ACC112 (cell line): Measurements from ENCODE around the gene EMC9.
A peak's percentile ranks its signal among the peaks of the same experiment; 100 is the strongest.

Experiments
- H2AFZ ChIP-seq: fragments of 200-600 bp; sonication (generic); one replicate; pipeline ENCODE4 v1.6.0; 2017; ENCODE audit warnings: antibody characterized with exemption, low read length; ENCODE audit not compliant: unreplicated experiment
- H3K27ac ChIP-seq: fragments of 200-600 bp; sonication (generic); 2 replicates; pipeline ENCODE4 v1.5.1; 2014; ENCODE audit warnings: low read depth, mild to moderate bottlenecking, antibody characterized with exemption, low read length, moderate library complexity
- H3K27me3 ChIP-seq: fragments of 200-600 bp; sonication (generic); 2 replicates; pipeline ENCODE4 v1.6.1; 2014; ENCODE audit warnings: mild to moderate bottlenecking, antibody characterized with exemption, low read length, moderate library complexity, mixed read lengths; ENCODE audit not compliant: insufficient read depth
- H3K36me3 ChIP-seq: fragments of 200-600 bp; sonication (generic); 2 replicates; pipeline ENCODE4 v1.6.1; 2016; ENCODE audit warnings: mild to moderate bottlenecking, antibody characterized with exemption, low read length, moderate library complexity, mixed read lengths; ENCODE audit not compliant: insufficient read depth
- H3K4me1 ChIP-seq: fragments of 200-600 bp; sonication (generic); one replicate; pipeline ENCODE4 v1.6.1; 2016; ENCODE audit warnings: low read length, mixed read lengths; ENCODE audit not compliant: insufficient read depth, unreplicated experiment, control insufficient read depth
- H3K4me3 ChIP-seq: fragments of 200-600 bp; sonication (generic); 2 replicates; pipeline ENCODE4 v1.5.1; 2014; ENCODE audit warnings: mild to moderate bottlenecking, low read depth, low read length
- H3K79me2 ChIP-seq: fragments of 200-600 bp; sonication (generic); one replicate; pipeline ENCODE4 v1.6.0; 2016; ENCODE audit warnings: low read length; ENCODE audit not compliant: control insufficient read depth, unreplicated experiment, insufficient read depth

EMC9 gene

DNA sequence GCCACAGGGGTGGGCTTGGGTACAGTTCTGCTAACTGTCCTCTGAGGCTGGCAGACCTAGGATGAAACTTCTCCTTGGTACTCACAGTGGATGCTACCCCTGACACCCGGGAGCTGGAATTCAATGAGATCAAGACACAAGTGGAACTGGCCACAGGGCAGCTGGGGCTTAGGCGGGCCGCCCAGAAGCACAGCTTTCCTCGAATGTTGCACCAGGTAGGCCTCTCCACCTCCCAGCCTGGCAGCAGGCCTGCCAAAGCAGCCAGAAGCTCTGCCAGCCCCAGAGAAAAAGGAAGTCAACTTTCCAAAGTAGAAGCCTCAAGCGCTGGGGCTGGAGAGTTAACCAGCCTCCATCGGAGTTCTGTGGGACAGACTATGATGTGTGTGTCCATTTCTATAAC lies 24.2 kb downstream of the EMC9 start:
- Histone ChIP-seq H3K4me1 (peaks cover 6% of the 10 kb centered on the region), H3K4me3 (no peak overlapping the region), H3K36me3 (no peaks in the 10 kb centered on the region; the same call in 1 of the 2 replicates), H2AFZ (no peak overlapping the region), H3K79me2 (no peaks in the 10 kb centered on the region), H3K27ac (no peak overlapping the region), H3K27me3 (no peaks in the 10 kb centered on the region)

DNA sequence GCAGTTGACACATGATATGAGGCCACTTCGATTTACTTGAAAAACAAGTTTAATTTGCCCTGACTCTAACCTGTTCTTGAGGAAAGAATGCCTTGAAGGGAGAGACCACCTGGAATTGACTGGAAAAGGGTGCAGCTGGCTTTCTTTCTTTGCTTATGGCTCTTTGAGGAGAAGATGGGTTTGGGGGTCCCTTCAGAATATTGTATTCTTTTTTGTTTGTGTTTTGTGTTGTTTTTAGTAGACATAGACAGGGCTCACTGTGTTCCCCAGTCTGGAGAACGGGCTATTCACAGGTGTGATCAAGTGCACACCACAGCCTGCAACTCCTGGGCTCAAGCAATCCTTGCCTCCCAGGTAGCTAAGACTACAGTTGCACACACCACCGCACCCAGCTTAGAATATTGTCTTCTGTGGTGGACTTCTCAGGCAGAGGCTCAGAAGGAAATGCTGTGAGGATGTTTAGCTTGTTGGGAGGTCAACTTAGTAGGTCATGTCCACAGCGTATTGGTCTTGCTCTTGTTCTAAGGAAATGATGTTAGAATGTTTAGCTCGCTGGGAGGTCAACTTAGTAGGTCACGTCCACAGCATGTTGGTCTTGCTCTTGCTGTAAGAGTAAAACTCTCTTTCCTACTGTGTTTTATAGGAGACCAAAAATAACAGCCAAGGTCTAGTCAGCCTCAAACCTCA lies 25.1 kb downstream of the EMC9 start:
- Histone ChIP-seq H3K4me3 (peak overlapping the region; percentile 91; the same call in 1 of the 2 replicates), H3K36me3 (no peaks in the 10 kb centered on the region; the same call in 1 of the 2 replicates)

DNA sequence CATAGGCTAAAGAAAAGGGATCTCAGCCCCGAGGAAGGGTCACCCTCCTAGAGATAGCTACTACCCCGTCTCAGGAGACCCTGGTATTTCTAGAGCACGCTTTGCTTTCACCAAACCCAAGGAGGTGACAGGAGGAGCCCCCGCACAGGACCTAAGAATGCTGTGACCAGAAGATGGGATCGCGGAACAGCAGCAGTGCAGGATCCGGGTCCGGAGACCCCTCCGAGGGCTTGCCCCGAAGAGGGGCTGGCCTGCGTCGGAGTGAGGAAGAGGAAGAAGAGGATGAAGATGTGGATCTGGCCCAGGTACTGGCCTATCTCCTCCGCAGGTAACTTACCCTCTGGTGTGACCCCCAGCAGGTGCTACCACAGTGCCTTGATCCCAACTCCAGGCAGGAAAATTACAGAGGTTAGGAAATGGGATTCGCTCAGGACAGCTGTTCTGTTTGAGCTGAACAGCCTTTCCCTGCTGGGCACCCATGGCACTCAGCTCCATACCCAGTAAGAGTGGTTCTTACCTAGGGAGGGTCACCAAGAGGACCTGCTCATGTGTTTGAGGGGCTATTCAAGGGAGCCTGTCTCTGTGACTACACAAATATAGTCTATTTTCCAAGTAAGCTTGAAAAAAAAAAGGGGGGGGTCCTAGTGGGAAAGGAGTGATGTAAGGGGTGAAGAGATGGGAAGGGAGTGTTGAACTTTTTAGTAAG lies 25.8 kb downstream of the EMC9 start:
- no peaks in the 10 kb centered on the region; the same call in 1 of the 2 replicates for H3K36me3 ChIP-seq
- H3K79me2 ChIP-seq: no peaks in the 10 kb centered on the region
- no peaks in the 10 kb centered on the region for H3K27me3 ChIP-seq
- peaks cover 6% of the 10 kb centered on the region for H3K4me1 ChIP-seq
- H2AFZ ChIP-seq: peak overlapping the region; percentile 91
- H3K4me3 ChIP-seq: peak overlapping the region; percentile 91
- no peak overlapping the region for H3K27ac ChIP-seq

More for the DNA sequence above, 25.1 kb downstream of the EMC9 start:
- Histone ChIP-seq H3K4me1 (peaks cover 6% of the 10 kb centered on the region), H3K27me3 (no peaks in the 10 kb centered on the region), H2AFZ (no peak overlapping the region), H3K27ac (no peak overlapping the region), H3K79me2 (no peaks in the 10 kb centered on the region)

DNA sequence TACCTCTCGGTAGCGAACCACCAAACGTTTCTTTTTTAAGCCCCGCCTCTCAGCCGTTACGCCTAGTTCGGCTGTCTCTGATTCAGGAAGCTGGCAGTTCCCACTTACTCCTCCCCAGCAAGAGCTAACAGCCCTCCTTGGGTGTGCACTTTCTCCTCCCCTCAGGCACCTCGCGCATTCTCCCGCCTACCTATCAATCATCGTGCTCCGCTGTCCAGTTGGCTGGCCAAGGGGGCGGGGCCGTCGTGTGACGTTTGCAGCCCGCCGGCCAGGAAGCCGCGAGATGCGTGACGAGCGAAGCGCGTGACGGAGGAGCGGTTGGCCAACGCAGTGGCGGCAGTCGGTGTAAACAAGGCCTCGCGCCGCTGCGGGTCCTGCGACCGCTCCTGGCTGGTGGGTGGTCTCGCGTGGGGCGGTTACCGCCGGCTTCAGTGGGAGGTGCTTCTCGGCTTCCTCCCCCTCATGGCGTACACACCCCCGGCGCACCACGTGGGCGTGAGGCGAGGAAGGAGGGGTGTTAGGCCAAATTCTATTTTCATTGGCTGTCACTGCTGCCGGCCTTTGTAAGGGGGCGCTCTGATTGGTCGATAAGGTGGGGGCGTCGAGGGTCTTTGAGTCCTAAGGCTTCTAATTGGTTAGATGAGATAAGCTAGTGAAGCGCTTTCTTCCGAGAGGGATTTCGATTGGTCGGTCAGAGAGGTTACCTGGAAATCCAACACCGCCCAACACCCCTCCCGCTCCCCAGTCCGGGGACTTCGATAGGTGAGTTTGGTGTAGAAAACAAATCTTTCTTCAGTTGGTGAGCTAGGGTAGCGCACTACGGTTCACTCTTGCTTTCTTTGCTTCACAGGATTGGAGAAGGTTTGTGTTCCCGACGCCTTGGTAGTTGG lies 26.6 kb downstream of the EMC9 start, which contains the start of the genes DCAF11 and NRL:
DCAF11 (plus strand) TSS at position 246 of the 890 bp plus-strand sequence. CDS start 818 bp downstream, outside the sequence.
NRL (minus strand) TSS at position 418 of the 890 bp plus-strand sequence. CDS start 32,101 bp downstream, outside the sequence.
- Histone ChIP-seq H3K79me2 (no peaks in the 10 kb centered on the region), H3K27me3 (no peaks in the 10 kb centered on the region), H3K36me3 (no peaks in the 10 kb centered on the region; the same call in 1 of the 2 replicates), H3K27ac (peak within 1 kb of the TSS; percentile 89), H3K4me3 (peak within 1 kb of the TSS; percentile 91), H3K4me1 (peaks cover 6% of the 10 kb centered on the region), H2AFZ (peak within 1 kb of the TSS; percentile 91)

DNA sequence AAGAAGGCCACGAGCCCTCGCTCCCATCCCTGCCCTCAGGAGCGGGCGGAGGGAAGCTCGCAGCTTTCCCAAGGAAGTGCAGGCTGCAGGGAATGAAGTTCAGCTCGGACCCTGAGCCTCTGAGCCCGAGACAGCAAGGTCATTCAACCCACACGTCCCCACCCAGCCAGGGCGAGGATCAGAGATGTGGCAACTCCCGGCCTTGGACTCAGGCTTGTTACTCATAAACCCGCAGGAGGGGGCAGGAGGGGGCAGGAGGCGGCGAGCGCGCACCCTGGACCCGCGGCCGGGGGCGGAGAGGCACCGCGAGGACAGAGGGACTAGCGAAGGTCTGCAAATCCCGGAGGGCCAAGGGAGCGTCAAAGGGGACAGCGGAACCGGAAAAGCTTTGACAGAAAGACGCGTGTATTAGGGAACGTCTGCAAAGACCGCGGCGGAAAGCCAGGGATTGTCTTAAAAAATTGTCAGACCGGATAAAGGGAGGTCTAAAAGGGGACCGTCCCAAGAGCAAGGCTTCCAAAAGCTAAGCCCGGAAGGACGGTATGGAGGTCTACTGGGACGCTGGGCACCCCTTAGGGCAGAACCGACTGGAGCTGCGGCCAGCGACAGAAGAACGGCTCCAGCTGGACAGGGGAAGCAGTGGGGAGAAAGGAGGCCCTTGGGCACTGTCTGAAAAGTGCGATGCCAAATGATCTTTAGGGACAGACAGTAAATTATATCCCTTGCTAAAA lies 27.4 kb downstream of the EMC9 start:
- H2AFZ ChIP-seq: peak overlapping the region; percentile 55
- H3K36me3 ChIP-seq: no peaks in the 10 kb centered on the region; the same call in 1 of the 2 replicates
- H3K79me2 ChIP-seq: no peaks in the 10 kb centered on the region
- H3K27ac ChIP-seq: peak overlapping the region; percentile 89
- peak overlapping the region; percentile 91 for H3K4me3 ChIP-seq
- no peaks in the 10 kb centered on the region for H3K27me3 ChIP-seq
- H3K4me1 ChIP-seq: peaks cover 6% of the 10 kb centered on the region

DNA sequence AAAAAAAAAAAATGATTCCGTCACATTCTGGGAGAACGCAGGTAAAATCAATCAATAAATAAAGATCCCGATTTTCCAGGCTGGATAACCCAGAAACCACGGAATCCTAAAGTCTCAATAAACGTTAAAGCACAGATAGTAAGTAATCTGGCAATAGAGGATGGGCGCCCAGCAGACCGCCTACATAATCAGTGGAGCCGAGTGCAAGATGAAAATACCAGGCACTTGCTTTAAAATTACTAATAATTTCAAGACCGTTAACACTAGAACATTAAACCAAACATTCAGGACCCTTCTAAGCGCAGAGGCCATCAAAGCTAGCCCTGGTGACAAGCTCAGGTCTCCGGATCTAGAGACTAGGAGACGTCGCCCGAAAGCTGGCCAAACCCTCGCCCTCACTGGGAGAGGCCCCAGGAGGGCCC lies 28.0 kb downstream of the EMC9 start:
- Histone ChIP-seq H3K4me3 (peak overlapping the region; percentile 91), H3K27ac (peak overlapping the region; percentile 89), H3K79me2 (no peaks in the 10 kb centered on the region), H3K36me3 (no peaks in the 10 kb centered on the region; the same call in 1 of the 2 replicates), H3K4me1 (peaks cover 6% of the 10 kb centered on the region), H2AFZ (peak overlapping the region; percentile 55), H3K27me3 (no peaks in the 10 kb centered on the region)

DNA sequence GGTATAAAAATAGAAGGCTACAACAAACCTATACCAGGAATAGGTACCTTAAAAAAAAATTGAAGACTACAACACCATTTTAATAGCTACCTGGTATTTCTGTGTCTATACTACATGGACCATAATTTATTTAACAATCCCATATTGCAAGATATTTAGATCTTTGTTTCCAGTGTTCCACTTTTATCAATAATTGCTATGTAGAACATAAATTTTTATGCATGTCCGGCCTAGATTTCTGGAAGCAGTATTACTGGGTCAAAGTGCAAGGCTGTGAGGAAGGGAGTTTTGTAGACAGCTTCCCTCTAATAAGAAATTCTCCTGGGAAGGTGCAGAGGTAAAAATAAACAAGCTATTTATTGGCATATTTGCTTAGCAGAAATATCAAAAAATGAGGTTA lies 30.9 kb downstream of the EMC9 start:
- Histone ChIP-seq H3K27me3 (no peaks in the 10 kb centered on the region), H3K4me3 (no peak overlapping the region), H2AFZ (no peak overlapping the region), H3K4me1 (peaks cover 11% of the 10 kb centered on the region), H3K27ac (no peak overlapping the region), H3K79me2 (no peaks in the 10 kb centered on the region), H3K36me3 (no peaks in the 10 kb centered on the region)

DNA sequence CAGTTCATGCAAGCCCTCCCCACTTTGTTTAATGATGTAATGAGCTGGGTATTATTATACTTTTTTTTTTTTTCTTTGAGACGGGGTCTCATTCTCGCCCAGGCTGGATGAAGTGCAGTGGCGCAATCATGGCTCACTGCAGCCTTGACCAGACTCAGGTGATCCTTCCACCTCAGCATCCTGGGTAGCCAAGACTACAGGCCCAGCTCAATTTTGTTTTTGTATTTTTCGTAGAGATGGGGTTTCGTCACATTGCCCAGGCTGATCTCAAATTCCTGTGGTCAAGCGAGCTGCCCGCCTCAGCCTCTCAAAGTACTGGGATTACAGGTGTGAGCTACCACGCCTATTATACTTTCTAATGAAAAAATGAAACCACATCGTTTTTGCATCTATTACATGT lies 31.3 kb downstream of the EMC9 start:
- Histone ChIP-seq H3K36me3 (no peaks in the 10 kb centered on the region), H3K4me3 (no peak overlapping the region), H3K79me2 (no peaks in the 10 kb centered on the region), H3K27me3 (no peaks in the 10 kb centered on the region), H2AFZ (no peak overlapping the region), H3K27ac (no peak overlapping the region), H3K4me1 (peaks cover 9% of the 10 kb centered on the region)

DNA sequence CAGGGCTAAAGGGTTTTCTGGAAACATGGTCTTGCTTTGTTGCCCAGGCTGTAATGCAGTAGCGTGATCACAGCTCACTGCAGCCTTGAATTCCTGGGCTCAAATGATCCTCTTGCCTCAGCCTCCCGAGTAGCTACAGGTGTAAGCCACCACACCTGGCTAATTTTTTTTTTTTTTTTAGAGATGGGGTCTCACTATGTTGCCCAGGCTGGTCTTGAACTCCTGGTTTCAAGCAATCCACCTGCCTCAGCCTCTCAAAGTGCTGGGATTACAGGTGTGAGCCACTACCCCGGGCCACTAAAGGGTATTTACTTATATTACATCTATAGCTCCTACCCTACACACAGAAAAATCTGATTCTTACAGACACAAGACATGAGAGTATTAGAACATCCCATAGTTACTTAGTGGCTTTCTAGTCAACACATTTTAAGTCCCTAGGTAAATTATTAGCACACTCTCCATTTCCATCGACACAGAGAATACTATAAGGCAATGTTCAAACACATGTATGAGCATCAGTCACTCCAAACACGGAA lies 33.0 kb downstream of the EMC9 start:
- H3K27me3 ChIP-seq: no peaks in the 10 kb centered on the region
- H3K36me3 ChIP-seq: no peaks in the 10 kb centered on the region
- peaks cover 9% of the 10 kb centered on the region for H3K4me1 ChIP-seq
- no peaks in the 10 kb centered on the region for H3K79me2 ChIP-seq
- H3K4me3 ChIP-seq: no peak overlapping the region
- no peak overlapping the region for H2AFZ ChIP-seq
- H3K27ac ChIP-seq: no peak overlapping the region
